Measurements from ENCODE around the gene SIPA1. TPM values are rescaled to one million over a fixed set of nuclear protein-coding genes. Genes with fewer than 3 reads are reported as not detected.

SIPA1 gene
- total RNA-seq, 1 experiment from 2014 or later = 105 TPM

GRCh38 chr11:65610404-65610803, 27.5 kb upstream of the SIPA1 start:
- no peak for ATAC-seq
- no peak overlapping the region for H3K9ac ChIP-seq (ENCODE audit: low read length)
- ChIA-PET CTCF (no interaction called here), POLR2A (interaction anchor here (1.4 kb wide), 1 partner anchor 51 kb away, joined by 3 read pairs; no protein-coding TSS in a partner anchor), RAD21 (ENCODE audit: low non-redundant PET in 1 of 2, low total read pairs in 2 of 2, uncharacterized antibody in 2 of 2, unreplicated experiment in 2 of 2) (no interaction called here)
- no peak for DNase-seq (ENCODE audit: low read depth, low spot score)
- no peaks in the 10 kb centered on the region for H3K9me2 ChIP-seq (ENCODE audit: insufficient read depth)
- no peak for TF ChIP-seq POLR2A (IDR thresholded peaks at IDR 0.05; ENCODE audit: borderline replicate concordance, extremely low read depth, insufficient read depth, insufficient read length)
- TF ChIP-seq POLR2AphosphoS5 (IDR thresholded peaks at IDR 0.05; ENCODE audit: low read depth, low read length) = no peak
- TF ChIP-seq YY1 (IDR thresholded peaks at IDR 0.05; ENCODE audit: extremely low read depth, insufficient replicate concordance, low read depth, low read length) = no peak
- no peak for TF ChIP-seq EZH2phosphoT487 (IDR thresholded peaks at IDR 0.05; ENCODE audit: borderline replicate concordance)
- TF ChIP-seq CEBPB (IDR thresholded peaks at IDR 0.05; ENCODE audit: low read depth) = no peak
- TF ChIP-seq, protein P1, sequence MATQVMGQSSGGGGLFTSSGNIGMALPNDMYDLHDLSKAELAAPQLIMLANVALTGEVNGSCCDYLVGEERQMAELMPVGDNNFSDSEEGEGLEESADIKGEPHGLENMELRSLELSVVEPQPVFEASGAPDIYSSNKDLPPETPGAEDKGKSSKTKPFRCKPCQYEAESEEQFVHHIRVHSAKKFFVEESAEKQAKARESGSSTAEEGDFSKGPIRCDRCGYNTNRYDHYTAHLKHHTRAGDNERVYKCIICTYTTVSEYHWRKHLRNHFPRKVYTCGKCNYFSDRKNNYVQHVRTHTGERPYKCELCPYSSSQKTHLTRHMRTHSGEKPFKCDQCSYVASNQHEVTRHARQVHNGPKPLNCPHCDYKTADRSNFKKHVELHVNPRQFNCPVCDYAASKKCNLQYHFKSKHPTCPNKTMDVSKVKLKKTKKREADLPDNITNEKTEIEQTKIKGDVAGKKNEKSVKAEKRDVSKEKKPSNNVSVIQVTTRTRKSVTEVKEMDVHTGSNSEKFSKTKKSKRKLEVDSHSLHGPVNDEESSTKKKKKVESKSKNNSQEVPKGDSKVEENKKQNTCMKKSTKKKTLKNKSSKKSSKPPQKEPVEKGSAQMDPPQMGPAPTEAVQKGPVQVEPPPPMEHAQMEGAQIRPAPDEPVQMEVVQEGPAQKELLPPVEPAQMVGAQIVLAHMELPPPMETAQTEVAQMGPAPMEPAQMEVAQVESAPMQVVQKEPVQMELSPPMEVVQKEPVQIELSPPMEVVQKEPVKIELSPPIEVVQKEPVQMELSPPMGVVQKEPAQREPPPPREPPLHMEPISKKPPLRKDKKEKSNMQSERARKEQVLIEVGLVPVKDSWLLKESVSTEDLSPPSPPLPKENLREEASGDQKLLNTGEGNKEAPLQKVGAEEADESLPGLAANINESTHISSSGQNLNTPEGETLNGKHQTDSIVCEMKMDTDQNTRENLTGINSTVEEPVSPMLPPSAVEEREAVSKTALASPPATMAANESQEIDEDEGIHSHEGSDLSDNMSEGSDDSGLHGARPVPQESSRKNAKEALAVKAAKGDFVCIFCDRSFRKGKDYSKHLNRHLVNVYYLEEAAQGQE (IDR thresholded peaks at IDR 0.05; ENCODE audit: low read depth) = no peak
- TF ChIP-seq, protein P2, sequence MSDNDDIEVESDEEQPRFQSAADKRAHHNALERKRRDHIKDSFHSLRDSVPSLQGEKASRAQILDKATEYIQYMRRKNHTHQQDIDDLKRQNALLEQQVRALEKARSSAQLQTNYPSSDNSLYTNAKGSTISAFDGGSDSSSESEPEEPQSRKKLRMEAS (IDR thresholded peaks at IDR 0.05) = no peak
- TF ChIP-seq ZFX (IDR thresholded peaks at IDR 0.05) = no peak
- TF ChIP-seq SP1 (IDR thresholded peaks at IDR 0.05; ENCODE audit: low read depth) = no peak
- no peak for TF ChIP-seq ZNF274 (IDR thresholded peaks at IDR 0.05; ENCODE audit: low read depth, low read length)
- TF ChIP-seq RAD21 (IDR thresholded peaks at IDR 0.05; ENCODE audit: low read depth) = no peak
- no peak for TF ChIP-seq EZH2 (IDR thresholded peaks at IDR 0.05)
- no peak for TF ChIP-seq EGR1 (IDR thresholded peaks at IDR 0.05; ENCODE audit: low read depth)
- TF ChIP-seq, protein P3, sequence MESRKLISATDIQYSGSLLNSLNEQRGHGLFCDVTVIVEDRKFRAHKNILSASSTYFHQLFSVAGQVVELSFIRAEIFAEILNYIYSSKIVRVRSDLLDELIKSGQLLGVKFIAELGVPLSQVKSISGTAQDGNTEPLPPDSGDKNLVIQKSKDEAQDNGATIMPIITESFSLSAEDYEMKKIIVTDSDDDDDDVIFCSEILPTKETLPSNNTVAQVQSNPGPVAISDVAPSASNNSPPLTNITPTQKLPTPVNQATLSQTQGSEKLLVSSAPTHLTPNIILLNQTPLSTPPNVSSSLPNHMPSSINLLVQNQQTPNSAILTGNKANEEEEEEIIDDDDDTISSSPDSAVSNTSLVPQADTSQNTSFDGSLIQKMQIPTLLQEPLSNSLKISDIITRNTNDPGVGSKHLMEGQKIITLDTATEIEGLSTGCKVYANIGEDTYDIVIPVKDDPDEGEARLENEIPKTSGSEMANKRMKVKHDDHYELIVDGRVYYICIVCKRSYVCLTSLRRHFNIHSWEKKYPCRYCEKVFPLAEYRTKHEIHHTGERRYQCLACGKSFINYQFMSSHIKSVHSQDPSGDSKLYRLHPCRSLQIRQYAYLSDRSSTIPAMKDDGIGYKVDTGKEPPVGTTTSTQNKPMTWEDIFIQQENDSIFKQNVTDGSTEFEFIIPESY (IDR thresholded peaks at IDR 0.05; ENCODE audit: extremely low read depth, insufficient replicate concordance, low read length) = no peak
- no peak for TF ChIP-seq CBX3 (IDR thresholded peaks at IDR 0.05; ENCODE audit: low read depth)
- H3K9me3 ChIP-seq (ENCODE audit: control insufficient read depth in 1 of 2, insufficient read depth in 1 of 2, low read depth in 1 of 2, low read length in 2 of 2) = no peaks in the 10 kb centered on the region
- no peaks in the 10 kb centered on the region for H4K20me1 ChIP-seq (ENCODE audit: insufficient read depth)
- H3K4me2 ChIP-seq (ENCODE audit: low read length) = no peak overlapping the region
- BruUV-seq (replicated peaks) = no TSS peak
- H3K27me3 ChIP-seq (ENCODE audit: insufficient read depth, low read length) = no peaks in the 10 kb centered on the region
- intact Hi-C loops (cut with micrococcal nuclease) = no loop called here
- H3K36me3 ChIP-seq (ENCODE audit: control insufficient read depth in 1 of 2, insufficient read depth in 2 of 2, low read length in 2 of 2) = peaks cover 5 to 16% of the 10 kb centered on the region in 2 experiments; a peak in 3 of 4 replicates
- H3K27ac ChIP-seq (ENCODE audit: low read depth, low read length) = no peak overlapping the region
- no peak overlapping the region for H2AFZ ChIP-seq (ENCODE audit: low read depth, low read length, poor library complexity, severe bottlenecking)
- peaks cover 48% of the 10 kb centered on the region for H3K79me2 ChIP-seq (ENCODE audit: insufficient read depth, low read length)
- H3K4me3 ChIP-seq (replicated peaks in 1 of 2; ENCODE audit: low read depth in 1 of 2, low read length in 2 of 2) = no peak overlapping the region
- H3K4me1 ChIP-seq (ENCODE audit: control insufficient read depth in 1 of 2, insufficient read depth in 2 of 2, low read length in 2 of 2) = peaks cover 13 to 61% of the 10 kb centered on the region in 2 experiments

All from HCT116 (cell line).